GM12892 (cell line): ENCODE results near the gene OR12D1.

Experiments
- POLR2A ChIP-seq: IDR thresholded peaks from 2 replicates; pipeline ENCODE4 v1.6.1; 2011; ENCODE audit warnings: low read depth, low read length, control low read depth
- POLR2AphosphoS5 ChIP-seq: IDR thresholded peaks from 2 replicates; pipeline ENCODE4 v1.6.1; 2011; ENCODE audit warnings: low read depth, low read length, control low read depth

GRCh38 chr6:29426654-29427053, 11.9 kb downstream of the OR12D1 start:
- TF ChIP-seq POLR2AphosphoS5 (no peak), POLR2A (no peak)
